Limb (tissue), 2 donors: Measurements from ENCODE around the gene CELF5.
"Not testable (repeated sequence)": the region's sequence is repeated elsewhere in the genome, so short reads cannot be mapped to it uniquely, and the experiment has no call there.

Experiments
- DNase-seq, 2 donors: peaks; one replicate each; pipeline ENCODE4 v3.0.0-alpha.2; 2016; ENCODE audit errors: extremely low spot score in 2 of 2

The CELF5 gene

GRCh38 chr19:3206216-3206953 lies 18.1 kb upstream of the CELF5 start:
- no peak for DNase-seq

- DNase-seq: peak in 1 of 2 donors; percentile 27
Observed at GRCh38 chr19:3207461-3208242, 16.8 kb upstream of the CELF5 start.

GRCh38 chr19:3208317-3209207 lies 15.9 kb upstream of the CELF5 start:
- DNase-seq: no peak

GRCh38 chr19:3210347-3211017 lies 14.0 kb upstream of the CELF5 start:
- DNase-seq: peak in 1 of 2 donors; percentile 63

- no peak for DNase-seq
Observed at GRCh38 chr19:3211191-3211590, 13.3 kb upstream of the CELF5 start.

GRCh38 chr19:3213159-3213558 lies 11.3 kb upstream of the CELF5 start:
- DNase-seq: no peak

- DNase-seq: no peak
Observed at GRCh38 chr19:3216874-3217273, 7.6 kb upstream of the CELF5 start.

- DNase-seq: no peak
Observed at GRCh38 chr19:3220576-3220975, 3.9 kb upstream of the CELF5 start.

- not testable (repeated sequence) for DNase-seq
Observed at GRCh38 chr19:3221576-3221975, 2.9 kb upstream of the CELF5 start.

GRCh38 chr19:3222709-3223108 lies 1.8 kb upstream of the CELF5 start:
- no peak for DNase-seq

GRCh38 chr19:3225169-3225485 lies 666 bp downstream of the CELF5 start:
- no peak for DNase-seq

GRCh38 chr19:3225677-3226093 lies 1.2 kb downstream of the CELF5 start:
- no peak for DNase-seq

GRCh38 chr19:3227054-3227626 lies 2.7 kb downstream of the CELF5 start:
- DNase-seq: no peak

GRCh38 chr19:3229346-3229743 lies 4.9 kb downstream of the CELF5 start:
- no peak for DNase-seq

- DNase-seq: no peak
Observed at GRCh38 chr19:3229888-3230496, 5.5 kb downstream of the CELF5 start.

- DNase-seq: no peak
Observed at GRCh38 chr19:3231288-3231687, 6.8 kb downstream of the CELF5 start.

- no peak for DNase-seq
Observed at GRCh38 chr19:3233116-3233515, 8.7 kb downstream of the CELF5 start.

GRCh38 chr19:3233831-3234230 lies 9.4 kb downstream of the CELF5 start:
- DNase-seq: no peak

- DNase-seq: no peak
Observed at GRCh38 chr19:3234800-3235199, 10.3 kb downstream of the CELF5 start.

GRCh38 chr19:3235604-3236003 lies 11.1 kb downstream of the CELF5 start:
- DNase-seq: not testable (repeated sequence)

GRCh38 chr19:3236272-3236671 lies 11.8 kb downstream of the CELF5 start:
- DNase-seq: no peak
